ENCODE data around the gene CARNS1. TPM values are rescaled to one million over a fixed set of nuclear protein-coding genes. Genes with fewer than 3 reads are reported as not detected.

The CARNS1 gene
- total and polyA plus RNA-seq, 10 donors: 1.0 to 4.4 (median 2.0) TPM

- intact Hi-C loops (cut with DNase I; ENCODE audit: low total_unique reads): no loop called here
- H3K9me3 ChIP-seq: no peaks in the 10 kb centered on the region
- H3K36me3 ChIP-seq: peaks cover 0 to 14% (median 0%) of the 10 kb centered on the region in 6 donors
- H3K4me1 ChIP-seq: peaks cover 60 to 95% (median 89%) of the 10 kb centered on the region in 6 donors
- no peak for DNase-seq
- H3K4me3 ChIP-seq: peak overlapping the region in 1 of 8 donors; percentile 78
- H3K27ac ChIP-seq: peak overlapping the region in 3 of 8 donors; percentile 23 to 96 (median 95)
- WGBS, 5 donors: 42 to 63% (median 54%) methylated on average over 10 to 12 of the region's 12 CpGs
- H3K27me3 ChIP-seq (replicated peaks in 1 of 7): peaks cover 0 to 18% (median 0%) of the 10 kb centered on the region in 7 donors
- TF ChIP-seq POLR2AphosphoS5 (IDR thresholded peaks at IDR 0.05): no peak
- no peak for TF ChIP-seq CTCF (IDR thresholded peaks at IDR 0.05 in 8 of 11, conservative IDR thresholded peaks at IDR 0.05 in 3 of 11)
- no peak for TF ChIP-seq POLR2A (IDR thresholded peaks at IDR 0.05)
Measured at GRCh38 chr11:67369801-67370284, 45.6 kb upstream of the CARNS1 start.

DNA sequence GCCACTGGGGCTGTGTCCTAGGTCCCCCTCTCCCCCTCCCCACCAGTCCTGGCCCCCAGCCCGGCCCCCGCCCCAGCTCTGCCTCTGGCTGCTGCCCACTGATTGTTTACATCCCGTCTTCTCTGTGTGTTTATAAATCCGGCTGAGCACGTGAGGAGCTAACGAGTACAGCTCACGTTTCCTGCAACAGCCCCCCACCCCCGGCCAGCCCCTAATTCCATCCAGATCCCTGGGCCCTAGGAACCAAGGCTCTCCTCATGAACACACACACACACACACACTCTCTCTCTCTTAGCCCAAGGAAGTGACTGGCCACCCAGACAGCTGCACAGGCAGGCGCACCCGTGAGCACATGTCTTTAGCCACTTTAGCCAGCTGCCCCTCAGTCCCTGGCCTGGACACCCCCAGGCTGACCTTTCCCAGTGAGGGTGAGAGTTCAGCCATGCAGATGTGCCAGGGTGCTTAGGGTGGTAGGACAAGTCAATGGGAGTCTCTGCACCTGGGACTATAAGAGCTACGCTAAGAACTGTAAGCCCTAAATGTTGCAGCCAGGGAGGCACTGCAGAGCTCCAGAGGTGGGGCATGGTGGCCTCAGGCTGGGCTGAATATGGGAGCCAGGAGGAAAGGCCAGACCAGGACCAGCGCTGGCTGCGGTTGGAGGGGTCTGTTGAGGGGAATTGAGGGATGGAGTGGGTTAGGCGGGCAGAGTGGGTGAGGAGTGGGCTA lies 45.0 kb upstream of the CARNS1 start:
- no peak for TF ChIP-seq POLR2A (IDR thresholded peaks at IDR 0.05)
- no peak for TF ChIP-seq CTCF (IDR thresholded peaks at IDR 0.05 in 8 of 11, conservative IDR thresholded peaks at IDR 0.05 in 3 of 11)
- no peak for TF ChIP-seq POLR2AphosphoS5 (IDR thresholded peaks at IDR 0.05)
- Histone ChIP-seq H3K9me3 (no peaks in the 10 kb centered on the region), H3K27me3 (replicated peaks in 1 of 7) (peaks cover 0 to 18% (median 0%) of the 10 kb centered on the region in 7 donors), H3K4me1 (peaks cover 55 to 95% (median 85%) of the 10 kb centered on the region in 6 donors), H3K36me3 (peaks cover 0 to 8% (median 0%) of the 10 kb centered on the region in 6 donors), H3K27ac (peak overlapping the region in 5 of 8 donors; percentile 14 to 96 (median 93)), H3K4me3 (peak overlapping the region in 1 of 8 donors; percentile 78)
- DNase-seq: no peak
- WGBS, 5 donors: 58 to 79% (median 66%) methylated on average over 14 of the region's 14 CpGs
- intact Hi-C loops (cut with DNase I; ENCODE audit: low total_unique reads): no loop called here

GRCh38 chr11:67371189-67371910 lies 44.1 kb upstream of the CARNS1 start:
- Histone ChIP-seq H3K9me3 (no peaks in the 10 kb centered on the region), H3K4me1 (peaks cover 52 to 92% (median 77%) of the 10 kb centered on the region in 6 donors), H3K27me3 (replicated peaks in 1 of 7) (peaks cover 0 to 18% (median 0%) of the 10 kb centered on the region in 7 donors), H3K27ac (peak overlapping the region in 6 of 8 donors; percentile 14 to 96 (median 93)), H3K36me3 (no peaks in the 10 kb centered on the region), H3K4me3 (peak overlapping the region in 7 of 8 donors; percentile 55 to 78 (median 60))
- intact Hi-C loops (cut with DNase I; ENCODE audit: low total_unique reads): no loop called here
- peak; percentile 83 for DNase-seq
- WGBS, 5 donors: 29 to 55% (median 34%) methylated on average over 8 of the region's 8 CpGs
- TF ChIP-seq CTCF (IDR thresholded peaks at IDR 0.05 in 8 of 11, conservative IDR thresholded peaks at IDR 0.05 in 3 of 11) (peak; percentile 7 to 63 (median 50)), POLR2A (IDR thresholded peaks at IDR 0.05) (no peak), POLR2AphosphoS5 (IDR thresholded peaks at IDR 0.05) (no peak)

Data from spleen (tissue), 11 donors.